Measurements from ENCODE around the gene IER3.
"Not testable (repeated sequence)": the region's sequence is repeated elsewhere in the genome, so short reads cannot be mapped to it uniquely, and the experiment has no call there.

Gene IER3

GRCh38 chr6:30768634-30769087 is 24.3 kb upstream of the IER3 start:
- no peak for DNase-seq (ENCODE audit: low read depth)

GRCh38 chr6:30767944-30768301 is 23.6 kb upstream of the IER3 start:
- DNase-seq (ENCODE audit: low read depth): no peak

- DNase-seq (ENCODE audit: low read depth): no peak
These were observed 23.0 kb upstream of the IER3 start for GRCh38 chr6:30767158-30767943.

GRCh38 chr6:30766461-30767157 is 22.3 kb upstream of the IER3 start:
- no peak for DNase-seq (ENCODE audit: low read depth)

GRCh38 chr6:30765495-30765894 is 21.1 kb upstream of the IER3 start:
- DNase-seq (ENCODE audit: low read depth): not testable (repeated sequence)

GRCh38 chr6:30764490-30765043 is 20.2 kb upstream of the IER3 start:
- not testable (repeated sequence) for DNase-seq (ENCODE audit: low read depth)

- no peak for DNase-seq (ENCODE audit: low read depth)
These were observed 19.5 kb upstream of the IER3 start for GRCh38 chr6:30763618-30764489.

GRCh38 chr6:30763155-30763617 is 18.8 kb upstream of the IER3 start:
- DNase-seq (ENCODE audit: low read depth): no peak

- no peak for DNase-seq (ENCODE audit: low read depth)
These were observed 17.6 kb upstream of the IER3 start for GRCh38 chr6:30761791-30762429.

GRCh38 chr6:30760549-30760948 is 16.2 kb upstream of the IER3 start:
- DNase-seq (ENCODE audit: low read depth): no peak

GRCh38 chr6:30759575-30760239 is 15.4 kb upstream of the IER3 start:
- peak; percentile 87 for DNase-seq (ENCODE audit: low read depth)

GRCh38 chr6:30757261-30757904 is 13.0 kb upstream of the IER3 start:
- DNase-seq (ENCODE audit: low read depth): no peak

- not testable (repeated sequence) for DNase-seq (ENCODE audit: low read depth)
These were observed 12.2 kb upstream of the IER3 start for GRCh38 chr6:30756405-30757003.

GRCh38 chr6:30754631-30755030 is 10.3 kb upstream of the IER3 start:
- no peak for DNase-seq (ENCODE audit: low read depth)

GRCh38 chr6:30752157-30752927 is 8.0 kb upstream of the IER3 start:
- peak; percentile 99 for DNase-seq (ENCODE audit: low read depth)

GRCh38 chr6:30750379-30750668 is 6.0 kb upstream of the IER3 start:
- no peak for DNase-seq (ENCODE audit: low read depth)

- DNase-seq (ENCODE audit: low read depth): no peak
These were observed 5.4 kb upstream of the IER3 start for GRCh38 chr6:30749554-30750378.

GRCh38 chr6:30748851-30749540 is 4.6 kb upstream of the IER3 start:
- no peak for DNase-seq (ENCODE audit: low read depth)

All from HS-5 (cell line).